ENCODE measurements around the gene PTPN7.

DNA sequence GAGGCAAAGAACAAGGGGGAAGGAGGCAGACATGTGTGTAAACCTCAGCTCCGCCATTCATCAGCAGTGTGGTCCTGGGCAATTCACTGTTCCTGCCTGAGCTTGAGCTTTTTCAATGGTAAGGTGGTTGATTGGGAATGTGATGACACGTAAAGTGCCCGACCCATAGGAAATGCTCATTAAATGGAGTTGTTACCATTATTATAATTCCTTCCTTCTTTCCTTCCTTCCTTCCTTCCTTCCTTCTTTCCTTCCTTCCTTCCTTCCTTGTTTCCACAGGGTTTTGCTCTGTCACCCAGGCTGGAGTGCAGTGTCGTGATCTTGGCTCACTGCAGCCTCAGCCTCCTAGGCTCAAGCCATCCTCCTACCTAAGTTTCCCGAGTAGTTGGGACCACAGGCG, 33.3 kb downstream of the PTPN7 start:
- TF ChIP-seq, protein P1, sequence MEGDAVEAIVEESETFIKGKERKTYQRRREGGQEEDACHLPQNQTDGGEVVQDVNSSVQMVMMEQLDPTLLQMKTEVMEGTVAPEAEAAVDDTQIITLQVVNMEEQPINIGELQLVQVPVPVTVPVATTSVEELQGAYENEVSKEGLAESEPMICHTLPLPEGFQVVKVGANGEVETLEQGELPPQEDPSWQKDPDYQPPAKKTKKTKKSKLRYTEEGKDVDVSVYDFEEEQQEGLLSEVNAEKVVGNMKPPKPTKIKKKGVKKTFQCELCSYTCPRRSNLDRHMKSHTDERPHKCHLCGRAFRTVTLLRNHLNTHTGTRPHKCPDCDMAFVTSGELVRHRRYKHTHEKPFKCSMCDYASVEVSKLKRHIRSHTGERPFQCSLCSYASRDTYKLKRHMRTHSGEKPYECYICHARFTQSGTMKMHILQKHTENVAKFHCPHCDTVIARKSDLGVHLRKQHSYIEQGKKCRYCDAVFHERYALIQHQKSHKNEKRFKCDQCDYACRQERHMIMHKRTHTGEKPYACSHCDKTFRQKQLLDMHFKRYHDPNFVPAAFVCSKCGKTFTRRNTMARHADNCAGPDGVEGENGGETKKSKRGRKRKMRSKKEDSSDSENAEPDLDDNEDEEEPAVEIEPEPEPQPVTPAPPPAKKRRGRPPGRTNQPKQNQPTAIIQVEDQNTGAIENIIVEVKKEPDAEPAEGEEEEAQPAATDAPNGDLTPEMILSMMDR (IDR thresholded peaks at IDR 0.05), result no peak
- no peak for TF ChIP-seq POLR2A (IDR thresholded peaks at IDR 0.05)

All from Peyer's patch (tissue), 4 donors.